ENCODE data around the gene DHX57.

Gene DHX57

DNA sequence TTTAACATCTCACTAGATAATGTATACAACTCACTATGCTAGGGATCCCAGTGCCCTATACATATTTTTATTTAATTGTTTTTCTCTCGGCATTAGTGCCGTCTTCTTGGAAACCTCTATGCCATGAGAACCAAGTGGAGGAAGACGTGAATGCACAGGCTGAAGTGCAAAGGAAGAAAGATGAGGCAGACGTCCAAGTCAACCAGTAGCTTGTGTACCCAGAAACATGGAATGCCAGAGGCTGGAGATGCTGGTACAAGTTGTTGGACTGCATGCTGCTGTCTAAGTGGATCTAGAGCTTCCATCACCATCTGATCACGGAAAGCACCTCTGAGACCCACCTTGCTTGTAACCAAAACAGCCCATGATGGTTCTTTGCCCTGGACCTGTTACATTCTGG, 110.2 kb downstream of the DHX57 start:
- Histone ChIP-seq H4K20me1 (ENCODE audit: insufficient read depth, low read length) (no peaks in the 10 kb centered on the region), H3K4me1 (ENCODE audit: insufficient read depth, low read length, severe bottlenecking) (no peaks in the 10 kb centered on the region), H3K9me2 (ENCODE audit: low read depth, low read length) (no peaks in the 10 kb centered on the region), H3K4me3 (ENCODE audit: low read depth, low read length, poor library complexity, severe bottlenecking) (no peak overlapping the region), H2AFZ (ENCODE audit: low read length) (no peak overlapping the region), H3K9ac (ENCODE audit: low read length) (no peak overlapping the region), H3K9me3 (ENCODE audit: low read length) (no peaks in the 10 kb centered on the region), H3K4me2 (ENCODE audit: low read length) (no peak overlapping the region), H3K27me3 (ENCODE audit: insufficient read depth, low read length) (no peaks in the 10 kb centered on the region), H3K27ac (ENCODE audit: low read depth, low read length, poor library complexity, severe bottlenecking) (no peak overlapping the region), H3K79me2 (ENCODE audit: insufficient read depth, low read length) (no peaks in the 10 kb centered on the region), H3F3A (ENCODE audit: insufficient read depth, low read length) (no peaks in the 10 kb centered on the region), H3K36me3 (ENCODE audit: insufficient read depth, low read length) (no peaks in the 10 kb centered on the region)
- TF ChIP-seq, protein P1, sequence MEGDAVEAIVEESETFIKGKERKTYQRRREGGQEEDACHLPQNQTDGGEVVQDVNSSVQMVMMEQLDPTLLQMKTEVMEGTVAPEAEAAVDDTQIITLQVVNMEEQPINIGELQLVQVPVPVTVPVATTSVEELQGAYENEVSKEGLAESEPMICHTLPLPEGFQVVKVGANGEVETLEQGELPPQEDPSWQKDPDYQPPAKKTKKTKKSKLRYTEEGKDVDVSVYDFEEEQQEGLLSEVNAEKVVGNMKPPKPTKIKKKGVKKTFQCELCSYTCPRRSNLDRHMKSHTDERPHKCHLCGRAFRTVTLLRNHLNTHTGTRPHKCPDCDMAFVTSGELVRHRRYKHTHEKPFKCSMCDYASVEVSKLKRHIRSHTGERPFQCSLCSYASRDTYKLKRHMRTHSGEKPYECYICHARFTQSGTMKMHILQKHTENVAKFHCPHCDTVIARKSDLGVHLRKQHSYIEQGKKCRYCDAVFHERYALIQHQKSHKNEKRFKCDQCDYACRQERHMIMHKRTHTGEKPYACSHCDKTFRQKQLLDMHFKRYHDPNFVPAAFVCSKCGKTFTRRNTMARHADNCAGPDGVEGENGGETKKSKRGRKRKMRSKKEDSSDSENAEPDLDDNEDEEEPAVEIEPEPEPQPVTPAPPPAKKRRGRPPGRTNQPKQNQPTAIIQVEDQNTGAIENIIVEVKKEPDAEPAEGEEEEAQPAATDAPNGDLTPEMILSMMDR (IDR thresholded peaks at IDR 0.05; ENCODE audit: low read length): no peak
- no peak for TF ChIP-seq EZH2 (IDR thresholded peaks at IDR 0.05; ENCODE audit: borderline replicate concordance, low read length)

DNA sequence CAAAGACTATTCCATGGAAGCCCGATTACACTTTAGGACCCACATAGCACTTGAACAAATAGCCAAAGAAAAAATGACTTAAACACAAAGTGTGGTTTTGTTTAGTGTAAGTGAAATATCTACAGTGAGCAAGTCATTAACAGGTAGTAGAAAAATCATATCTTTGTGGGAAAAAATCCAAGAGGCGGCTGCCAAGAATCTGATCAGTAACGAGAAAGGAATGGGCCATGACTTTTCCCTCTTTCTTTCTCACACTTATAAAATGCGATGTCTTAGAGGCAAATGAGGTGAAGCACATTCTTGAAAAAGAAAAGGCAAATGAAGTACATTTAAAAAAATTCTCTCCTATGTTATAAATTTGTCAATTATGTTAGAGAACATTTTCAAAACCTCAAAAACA, 110.6 kb downstream of the DHX57 start:
- Histone ChIP-seq H3K27ac (ENCODE audit: low read depth, low read length, poor library complexity, severe bottlenecking) (no peak overlapping the region), H3K4me1 (ENCODE audit: insufficient read depth, low read length, severe bottlenecking) (no peaks in the 10 kb centered on the region), H3K4me2 (ENCODE audit: low read length) (no peak overlapping the region), H3K27me3 (ENCODE audit: insufficient read depth, low read length) (no peaks in the 10 kb centered on the region), H2AFZ (ENCODE audit: low read length) (no peak overlapping the region), H3K79me2 (ENCODE audit: insufficient read depth, low read length) (no peaks in the 10 kb centered on the region), H4K20me1 (ENCODE audit: insufficient read depth, low read length) (no peaks in the 10 kb centered on the region), H3K4me3 (ENCODE audit: low read depth, low read length, poor library complexity, severe bottlenecking) (no peak overlapping the region), H3K36me3 (ENCODE audit: insufficient read depth, low read length) (no peaks in the 10 kb centered on the region), H3F3A (ENCODE audit: insufficient read depth, low read length) (no peaks in the 10 kb centered on the region), H3K9me3 (ENCODE audit: low read length) (no peaks in the 10 kb centered on the region), H3K9ac (ENCODE audit: low read length) (no peak overlapping the region), H3K9me2 (ENCODE audit: low read depth, low read length) (no peaks in the 10 kb centered on the region)
- TF ChIP-seq, protein P1 (IDR thresholded peaks at IDR 0.05; ENCODE audit: low read length): no peak
- TF ChIP-seq EZH2 (IDR thresholded peaks at IDR 0.05; ENCODE audit: borderline replicate concordance, low read length): no peak

DNA sequence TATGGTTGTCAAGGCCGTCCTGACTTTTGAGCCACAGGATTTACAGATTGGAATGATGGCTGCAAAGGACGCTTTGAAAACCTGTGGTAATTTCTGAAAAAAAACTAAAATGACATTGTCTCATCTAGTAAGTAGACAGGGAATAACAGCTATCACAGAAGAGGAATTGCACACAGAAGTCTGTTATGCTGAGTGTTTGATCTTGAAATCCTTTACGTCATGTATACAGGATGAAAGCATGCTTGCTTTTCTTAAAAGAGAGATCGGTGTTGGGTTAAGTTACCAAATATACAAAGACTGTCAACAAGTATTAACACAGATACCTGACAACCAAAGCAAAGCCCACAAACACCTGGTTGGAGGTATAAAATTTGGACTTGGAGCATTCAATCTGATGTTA, 112.0 kb downstream of the DHX57 start:
- Histone ChIP-seq H3K4me2 (ENCODE audit: low read length) (no peak overlapping the region), H3K4me1 (ENCODE audit: insufficient read depth, low read length, severe bottlenecking) (no peaks in the 10 kb centered on the region), H3F3A (ENCODE audit: insufficient read depth, low read length) (no peaks in the 10 kb centered on the region), H4K20me1 (ENCODE audit: insufficient read depth, low read length) (no peaks in the 10 kb centered on the region), H3K9me3 (ENCODE audit: low read length) (no peaks in the 10 kb centered on the region), H3K9ac (ENCODE audit: low read length) (no peak overlapping the region), H2AFZ (ENCODE audit: low read length) (no peak overlapping the region), H3K79me2 (ENCODE audit: insufficient read depth, low read length) (no peaks in the 10 kb centered on the region), H3K36me3 (ENCODE audit: insufficient read depth, low read length) (no peaks in the 10 kb centered on the region), H3K9me2 (ENCODE audit: low read depth, low read length) (no peaks in the 10 kb centered on the region), H3K27ac (ENCODE audit: low read depth, low read length, poor library complexity, severe bottlenecking) (no peak overlapping the region), H3K27me3 (ENCODE audit: insufficient read depth, low read length) (no peaks in the 10 kb centered on the region), H3K4me3 (ENCODE audit: low read depth, low read length, poor library complexity, severe bottlenecking) (no peak overlapping the region)
- no peak for TF ChIP-seq EZH2 (IDR thresholded peaks at IDR 0.05; ENCODE audit: borderline replicate concordance, low read length)
- TF ChIP-seq, protein P1 (IDR thresholded peaks at IDR 0.05; ENCODE audit: low read length): no peak

Measured in OCI-LY1 (cell line).